MM.1S (cell line): ENCODE results near the gene CAMK1.

Experiments
- EZH2phosphoT487 ChIP-seq: fragments of 300-600 bp; sonication (generic); IDR thresholded peaks from 2 replicates; pipeline ENCODE4 v1.6.1; 2018; ENCODE audit warnings: antibody characterized with exemption, low read length
- TF ChIP-seq, protein P1 (sequence below): fragments of 300-600 bp; sonication (generic); IDR thresholded peaks from 2 replicates; pipeline ENCODE4 v1.5.1; 2016; ENCODE audit warnings: antibody characterized with exemption, low read length, mixed read lengths

DNA sequence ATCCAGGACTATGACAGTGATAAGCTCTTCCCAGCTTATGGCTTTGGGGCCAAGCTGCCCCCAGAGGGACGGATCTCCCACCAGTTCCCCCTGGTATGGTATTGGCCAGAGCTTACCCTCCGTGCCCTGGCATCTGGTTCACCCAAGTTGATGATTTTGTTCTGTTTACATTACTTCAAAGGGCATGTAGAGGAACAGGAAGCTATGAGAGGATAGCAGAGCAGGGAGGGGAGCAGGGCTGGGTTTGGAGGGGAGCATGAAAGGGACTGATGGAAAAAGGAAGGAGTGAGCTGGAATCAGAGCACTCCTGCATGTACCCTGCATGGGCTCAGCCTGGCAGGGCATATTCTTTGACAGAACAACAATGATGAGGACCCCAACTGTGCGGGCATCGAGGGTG is 51.6 kb downstream of the CAMK1 start:
- TF ChIP-seq, protein P1, sequence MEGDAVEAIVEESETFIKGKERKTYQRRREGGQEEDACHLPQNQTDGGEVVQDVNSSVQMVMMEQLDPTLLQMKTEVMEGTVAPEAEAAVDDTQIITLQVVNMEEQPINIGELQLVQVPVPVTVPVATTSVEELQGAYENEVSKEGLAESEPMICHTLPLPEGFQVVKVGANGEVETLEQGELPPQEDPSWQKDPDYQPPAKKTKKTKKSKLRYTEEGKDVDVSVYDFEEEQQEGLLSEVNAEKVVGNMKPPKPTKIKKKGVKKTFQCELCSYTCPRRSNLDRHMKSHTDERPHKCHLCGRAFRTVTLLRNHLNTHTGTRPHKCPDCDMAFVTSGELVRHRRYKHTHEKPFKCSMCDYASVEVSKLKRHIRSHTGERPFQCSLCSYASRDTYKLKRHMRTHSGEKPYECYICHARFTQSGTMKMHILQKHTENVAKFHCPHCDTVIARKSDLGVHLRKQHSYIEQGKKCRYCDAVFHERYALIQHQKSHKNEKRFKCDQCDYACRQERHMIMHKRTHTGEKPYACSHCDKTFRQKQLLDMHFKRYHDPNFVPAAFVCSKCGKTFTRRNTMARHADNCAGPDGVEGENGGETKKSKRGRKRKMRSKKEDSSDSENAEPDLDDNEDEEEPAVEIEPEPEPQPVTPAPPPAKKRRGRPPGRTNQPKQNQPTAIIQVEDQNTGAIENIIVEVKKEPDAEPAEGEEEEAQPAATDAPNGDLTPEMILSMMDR: no peak
- no peak for TF ChIP-seq EZH2phosphoT487
